Calu3 (cell line): ENCODE measurements around the gene TASP1. TPM values are rescaled to one million over a fixed set of nuclear protein-coding genes. Genes with fewer than 3 reads are reported as not detected.

Source experiments
- BruUV-seq: library from RNA; stranded (reverse); fragments of 400-500 nt; replicated peaks from 2 replicates; lab custom pipeline; 2021; lab: Mats Ljungman, UMichigan
- CTCF ChIA-PET: fragments of 300-600 bp; sonication (Branson Sonifier 250); formaldehyde crosslinking; loops from one replicate; lab custom pipeline; 2022; ENCODE audit warnings: antibody characterized with exemption; lab: Charles Lee
- DNase-seq: peaks from one replicate; pipeline ENCODE4 v3.0.0; 2022
- H3K27ac Mint-ChIP-seq: one replicate; pipeline ENCODE4 v1.8.0; 2022; ENCODE audit warnings: mixed read lengths; ENCODE audit not compliant: unreplicated experiment
- H3K27me3 Mint-ChIP-seq: one replicate; pipeline ENCODE4 v1.8.0; 2022; ENCODE audit warnings: mixed read lengths; ENCODE audit not compliant: unreplicated experiment
- H3K36me3 Mint-ChIP-seq: one replicate; pipeline ENCODE4 v1.8.0; 2022; ENCODE audit warnings: mild to moderate bottlenecking, moderate library complexity, mixed read lengths; ENCODE audit not compliant: insufficient read depth, unreplicated experiment
- H3K4me1 Mint-ChIP-seq: one replicate; pipeline ENCODE4 v1.8.0; 2022; ENCODE audit warnings: mild to moderate bottlenecking, low read depth, mixed read lengths; ENCODE audit not compliant: unreplicated experiment
- H3K4me3 Mint-ChIP-seq: one replicate; pipeline ENCODE4 v1.8.0; 2022; ENCODE audit warnings: mild to moderate bottlenecking, low read depth, moderate library complexity, mixed read lengths; ENCODE audit not compliant: unreplicated experiment
- H3K9me3 Mint-ChIP-seq: one replicate; pipeline ENCODE4 v1.8.0; 2022; ENCODE audit warnings: low read depth, mixed read lengths; ENCODE audit not compliant: unreplicated experiment
- CTCF ChIP-seq: fragments of 200-600 bp; IDR thresholded peaks from one replicate; pipeline ENCODE4 v1.8.0; 2022; ENCODE audit warnings: antibody characterized with exemption; ENCODE audit not compliant: unreplicated experiment
- intact Hi-C: fragments of 100-400 bp; cut with micrococcal nuclease; formaldehyde crosslinking; loops from one replicate; pipeline ENCODE4 v1.10.0; 2022; ENCODE audit not compliant: unreplicated experiment
- total RNA-seq: library from RNA; stranded (reverse); gene quantifications from 2 replicates; pipeline ENCODE4 v1.2.3, GENCODE V29; 2022

The TASP1 gene
- total RNA-seq, 1 experiment from 2014 or later, result 20.0 TPM

DNA sequence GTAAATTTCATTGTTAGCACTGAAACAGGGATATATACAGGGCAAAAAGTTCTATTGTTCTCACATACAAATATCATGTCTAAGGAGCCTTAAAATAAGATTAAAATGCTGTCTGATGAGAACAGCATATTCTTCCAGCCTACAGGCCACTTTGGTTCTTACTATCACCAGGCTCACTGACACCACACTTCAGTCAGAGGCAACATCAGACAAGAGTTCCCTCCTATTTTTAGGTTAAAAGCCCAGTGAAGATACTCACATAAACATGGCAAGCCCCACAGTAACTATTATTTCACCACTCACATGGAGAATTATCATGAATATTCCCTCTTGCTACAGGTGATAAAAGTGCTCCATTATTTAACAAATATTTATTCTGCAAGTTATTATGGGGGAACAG lies 241.9 kb downstream of the TASP1 start:
- H3K27me3 Mint-ChIP-seq, result no peaks in the 10 kb centered on the region
- no peak overlapping the region for H3K4me3 Mint-ChIP-seq
- no peak for TF ChIP-seq CTCF
- no peak overlapping the region for H3K27ac Mint-ChIP-seq
- no peaks in the 10 kb centered on the region for H3K9me3 Mint-ChIP-seq
- CTCF ChIA-PET, result no interaction called here
- no peaks in the 10 kb centered on the region for H3K4me1 Mint-ChIP-seq
- BruUV-seq, result no TSS peak
- intact Hi-C loops, result no loop called here
- H3K36me3 Mint-ChIP-seq, result no peaks in the 10 kb centered on the region
- no peak for DNase-seq

DNA sequence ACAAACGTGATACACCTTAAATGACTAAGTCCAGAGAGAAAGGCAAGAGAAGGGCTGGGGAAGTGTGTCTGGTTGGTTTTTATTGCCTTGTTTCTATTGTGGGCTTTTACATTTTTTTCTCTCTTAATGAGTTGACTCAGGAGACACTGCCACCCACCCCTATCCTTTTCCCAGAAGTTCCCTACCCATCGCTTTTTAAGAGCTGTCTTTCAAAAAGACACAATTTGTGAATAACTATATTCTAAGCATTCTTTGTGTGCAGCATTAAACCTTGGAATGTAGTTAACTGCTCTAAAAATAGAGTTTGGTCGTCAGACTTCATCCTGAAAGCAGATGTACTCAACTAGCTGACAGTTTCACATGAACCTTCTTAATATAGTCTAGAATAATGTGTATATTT lies 242.7 kb downstream of the TASP1 start:
- no peaks in the 10 kb centered on the region for H3K27me3 Mint-ChIP-seq
- no peak for TF ChIP-seq CTCF
- DNase-seq, result no peak
- no peaks in the 10 kb centered on the region for H3K9me3 Mint-ChIP-seq
- CTCF ChIA-PET, result no interaction called here
- H3K4me1 Mint-ChIP-seq, result no peaks in the 10 kb centered on the region
- H3K4me3 Mint-ChIP-seq, result no peak overlapping the region
- BruUV-seq, result no TSS peak
- intact Hi-C loops, result no loop called here
- no peak overlapping the region for H3K27ac Mint-ChIP-seq
- no peaks in the 10 kb centered on the region for H3K36me3 Mint-ChIP-seq

- Mint-ChIP-seq H3K27ac (no peak overlapping the region), H3K9me3 (no peaks in the 10 kb centered on the region), H3K27me3 (no peaks in the 10 kb centered on the region), H3K4me1 (no peaks in the 10 kb centered on the region), H3K36me3 (no peaks in the 10 kb centered on the region), H3K4me3 (no peak overlapping the region)
- DNase-seq, result no peak
- CTCF ChIA-PET, result no interaction called here
- TF ChIP-seq CTCF, result no peak
- intact Hi-C loops, result no loop called here
- no TSS peak for BruUV-seq
Measured at GRCh38 chr20:13395232-13395631, 243.5 kb downstream of the TASP1 start.

DNA sequence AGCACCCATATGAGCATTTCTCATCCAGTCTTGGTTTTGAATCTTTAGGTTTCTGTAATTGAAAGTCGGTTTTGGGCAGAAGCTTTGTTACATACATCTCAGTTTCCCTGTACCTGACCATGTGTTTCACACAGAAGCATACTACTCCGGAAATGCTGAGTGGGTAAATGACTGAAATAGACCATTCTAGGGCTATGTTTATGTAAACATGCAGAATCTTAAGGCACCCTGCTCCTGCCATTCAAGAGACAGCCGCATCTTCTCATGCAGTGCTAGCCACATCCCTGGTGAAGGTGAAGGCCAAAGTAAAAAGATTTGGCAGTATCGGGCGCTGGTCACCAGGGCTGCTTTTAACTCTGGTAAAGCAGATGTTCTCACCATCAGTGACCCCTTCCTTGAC lies 246.3 kb downstream of the TASP1 start:
- CTCF ChIA-PET, result no interaction called here
- no peaks in the 10 kb centered on the region for H3K27me3 Mint-ChIP-seq
- intact Hi-C loops, result no loop called here
- DNase-seq, result no peak
- H3K36me3 Mint-ChIP-seq, result no peaks in the 10 kb centered on the region
- TF ChIP-seq CTCF, result no peak
- no peak overlapping the region for H3K27ac Mint-ChIP-seq
- no peak overlapping the region for H3K4me3 Mint-ChIP-seq
- H3K4me1 Mint-ChIP-seq, result no peaks in the 10 kb centered on the region
- H3K9me3 Mint-ChIP-seq, result no peaks in the 10 kb centered on the region
- BruUV-seq, result no TSS peak
